Cortex of kidney (tissue), 1 donor: ENCODE results near the gene IL20.

Source experiments
- DNase-seq: peaks from one replicate; lab custom pipeline; 2025; lab: John Stamatoyannopoulos, UW

IL20 gene

DNA sequence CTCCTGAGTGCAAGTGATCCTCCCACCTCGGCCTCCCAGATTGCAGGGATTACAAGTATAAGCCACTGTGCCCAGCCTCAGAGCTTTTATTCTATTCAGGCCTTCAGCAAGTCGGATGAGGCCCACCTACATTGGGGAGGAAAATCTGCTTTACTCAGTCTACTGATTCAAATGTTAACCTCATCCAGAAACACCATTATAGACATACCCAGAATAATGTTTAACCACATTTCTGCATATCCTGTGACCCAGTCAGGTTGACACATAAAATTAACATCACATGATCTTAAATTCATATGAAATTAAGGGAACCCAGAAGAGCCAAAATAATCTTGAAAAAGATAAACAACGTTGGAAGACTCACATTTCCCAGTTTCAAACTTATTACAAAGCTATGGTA is 14.9 kb downstream of the IL20 start:
- no peak for DNase-seq

DNA sequence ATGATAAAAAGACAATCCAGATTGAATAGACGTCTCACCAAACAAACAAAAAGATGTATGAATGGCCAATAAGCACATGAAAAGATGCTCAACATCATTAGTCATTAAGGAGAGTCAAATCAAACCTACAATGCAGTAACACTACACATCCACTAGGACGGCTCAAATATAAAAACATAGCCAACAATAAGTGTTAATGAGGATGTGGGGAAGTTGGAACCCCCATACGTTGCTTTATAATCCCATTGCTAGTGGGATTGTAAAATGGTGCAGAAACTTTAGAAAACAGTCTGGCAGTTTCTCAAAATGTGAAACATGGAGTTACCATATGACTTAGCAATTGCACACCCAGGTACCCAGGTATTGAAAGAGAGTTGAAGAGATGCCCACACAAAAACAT is 17.1 kb downstream of the IL20 start:
- DNase-seq = no peak

DNA sequence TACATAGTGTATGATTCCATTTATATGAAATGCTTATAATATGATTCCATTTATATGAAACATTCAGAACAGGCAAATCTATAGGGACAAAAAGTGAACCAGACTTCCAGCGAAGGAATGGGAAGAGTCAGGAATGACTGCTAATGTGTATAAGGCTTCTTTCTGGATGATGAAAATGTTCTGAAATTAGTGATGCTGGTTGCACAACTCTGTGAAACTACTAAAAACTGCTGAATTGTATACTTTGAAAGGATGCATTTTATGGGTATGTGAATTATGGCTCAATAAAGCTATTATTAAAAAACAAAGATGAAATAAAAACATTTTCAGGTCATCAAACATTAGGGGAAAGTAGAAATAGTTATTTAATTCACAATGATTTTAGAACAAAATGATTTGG is 17.7 kb downstream of the IL20 start:
- no peak for DNase-seq

DNA sequence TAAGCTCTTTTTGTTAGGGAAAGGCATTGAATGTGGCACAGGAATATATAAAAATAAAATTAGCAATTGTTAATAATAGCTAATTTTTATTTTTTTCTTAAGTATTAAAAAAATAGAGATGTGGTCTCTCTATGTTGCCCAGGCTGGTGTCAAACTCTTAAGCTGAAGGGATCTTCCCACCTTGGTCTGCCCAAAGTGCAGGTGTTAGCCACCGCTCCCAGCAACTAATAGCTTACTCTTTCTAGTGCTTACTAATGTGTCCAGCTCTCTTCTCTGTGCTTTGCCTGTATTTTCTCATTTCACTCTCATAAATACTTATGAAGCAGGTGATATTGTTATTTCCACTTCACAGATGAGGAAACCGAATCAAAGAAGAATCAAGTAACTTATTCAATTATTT is 18.5 kb downstream of the IL20 start:
- no peak for DNase-seq

DNA sequence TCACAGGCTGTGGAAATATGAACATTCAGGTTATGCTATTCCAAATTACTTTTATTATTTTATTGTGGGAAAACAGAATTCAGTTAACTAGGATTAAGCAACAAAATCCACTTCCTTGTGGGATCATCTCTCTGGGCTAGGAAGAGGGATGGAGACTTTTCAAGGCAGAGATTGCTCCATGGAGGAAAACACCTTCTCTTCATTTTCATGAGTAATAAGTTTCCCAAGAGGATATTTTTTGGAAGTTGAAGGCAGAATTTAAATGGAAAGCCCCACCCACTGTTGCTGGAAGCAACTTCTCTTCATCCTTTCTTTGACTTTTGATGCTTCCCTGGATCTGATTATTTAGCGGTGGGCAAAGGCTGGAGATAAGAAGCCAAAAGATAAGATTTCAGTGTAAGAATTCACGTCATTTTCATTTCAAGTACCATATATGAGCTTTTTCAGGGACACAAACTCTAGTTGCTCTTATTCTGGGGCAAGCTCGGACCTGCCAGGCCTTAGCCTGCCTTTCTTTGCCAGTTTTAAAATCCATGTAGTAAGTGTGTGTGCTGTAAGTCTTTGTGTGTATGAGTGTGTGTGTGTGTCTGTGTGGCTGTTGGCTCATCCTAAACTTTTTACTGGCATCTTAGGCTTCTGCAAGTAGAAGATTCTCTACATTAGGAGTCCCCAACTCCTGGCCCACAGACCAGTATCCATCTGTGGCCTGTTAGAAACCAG is 20.1 kb downstream of the IL20 start:
- no peak for DNase-seq

DNA sequence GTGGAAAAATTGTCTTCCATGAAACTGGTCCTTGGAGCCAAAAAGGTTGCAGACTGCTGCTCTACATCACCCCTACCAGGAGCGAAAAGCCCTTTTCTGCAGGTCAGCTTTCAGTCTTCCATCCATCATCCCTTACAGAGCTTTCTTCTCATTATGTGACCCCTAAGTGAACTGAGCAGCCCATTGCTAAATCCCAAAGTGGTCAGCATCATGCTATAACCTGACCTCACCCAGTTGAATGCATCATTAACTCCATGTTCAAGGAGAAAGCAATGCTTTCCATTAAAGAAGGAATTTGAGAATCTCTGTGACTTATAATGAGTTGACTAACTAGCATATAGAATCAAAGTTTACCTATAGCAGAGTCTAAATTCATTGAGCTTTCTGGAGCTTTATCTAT is 21.4 kb downstream of the IL20 start:
- DNase-seq = no peak

DNA sequence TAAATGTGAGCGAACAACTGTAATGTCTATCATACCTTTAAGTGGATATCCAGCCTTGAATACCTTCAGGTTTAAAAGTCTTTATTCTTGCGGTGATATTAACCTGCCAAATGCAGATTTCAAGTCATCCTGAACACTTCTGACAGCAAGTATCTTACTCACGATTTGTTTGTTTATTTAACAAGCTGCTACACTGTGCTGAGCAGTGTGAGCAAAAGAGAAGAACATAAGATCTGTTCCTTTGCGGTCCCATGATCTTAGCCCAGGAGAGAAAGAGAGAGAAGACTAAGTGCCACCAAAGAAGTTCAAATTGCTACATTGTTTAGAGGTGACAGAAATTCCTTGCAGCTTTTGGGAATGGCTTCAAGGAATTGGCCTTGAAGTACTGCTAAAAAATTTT is 22.3 kb downstream of the IL20 start:
- DNase-seq = no peak

DNA sequence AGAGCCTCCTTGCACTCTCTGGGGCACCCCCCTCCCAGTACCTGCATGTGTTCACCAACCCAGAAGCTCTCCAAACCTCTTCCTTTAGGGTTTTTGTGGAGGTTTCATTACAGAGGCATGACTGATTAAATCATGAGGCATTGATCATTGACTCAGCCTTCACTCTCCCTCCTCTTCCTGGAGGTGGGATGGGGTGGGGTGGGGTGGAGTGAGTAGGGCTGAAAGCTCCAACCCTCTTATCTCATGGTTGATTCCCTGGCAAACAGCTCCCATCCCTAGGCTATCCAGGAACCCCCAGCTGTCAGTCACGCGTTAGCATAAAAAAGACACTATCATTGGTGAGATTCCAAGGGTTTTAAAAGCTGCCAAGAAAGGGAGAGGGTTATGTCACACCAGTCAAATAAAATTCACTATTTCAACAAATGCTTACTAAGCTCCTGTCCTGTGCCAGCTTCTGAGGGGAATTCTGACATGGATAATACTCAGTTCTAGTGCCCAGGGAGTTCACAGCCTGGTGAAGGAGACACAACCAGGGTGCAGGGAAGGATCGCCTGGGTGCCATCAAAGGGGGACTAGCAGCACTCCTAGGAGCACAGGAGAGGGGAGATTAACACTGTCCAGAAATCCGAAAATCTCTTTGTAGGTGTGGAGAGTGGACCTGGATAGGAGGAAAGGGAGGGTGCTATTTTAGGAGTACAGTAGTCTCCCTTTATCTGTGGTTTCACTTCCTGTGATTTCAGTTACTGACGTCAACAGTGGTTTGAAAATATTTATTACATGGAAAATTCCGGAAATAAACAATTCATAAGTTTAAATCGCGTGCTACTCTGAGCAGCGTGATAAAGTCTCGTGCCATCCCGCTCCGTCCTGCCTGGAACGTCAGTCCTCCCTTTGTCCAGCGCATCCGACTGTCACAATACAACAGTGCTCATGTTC is 25.0 kb downstream of the IL20 start:
- no peak for DNase-seq

DNA sequence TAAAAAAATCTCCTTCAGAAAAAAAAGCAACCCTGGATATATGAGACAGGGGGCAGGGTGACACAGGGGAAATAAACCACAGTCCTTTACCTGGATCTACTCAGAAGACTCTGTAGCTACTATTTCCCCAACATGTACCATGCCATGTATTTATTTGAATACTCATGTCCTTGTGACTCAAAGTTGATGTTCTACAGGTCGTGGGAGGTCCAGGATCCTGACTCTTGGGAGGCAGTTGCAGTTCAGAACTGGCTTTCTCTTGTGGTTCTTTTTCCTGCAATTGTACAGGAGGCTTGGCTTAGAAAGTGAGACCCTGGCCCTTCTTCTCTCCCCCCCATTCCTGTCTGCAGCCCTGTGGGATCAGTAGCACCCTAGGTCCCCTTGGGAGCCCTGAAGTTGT is 26.0 kb downstream of the IL20 start:
- DNase-seq = no peak

DNA sequence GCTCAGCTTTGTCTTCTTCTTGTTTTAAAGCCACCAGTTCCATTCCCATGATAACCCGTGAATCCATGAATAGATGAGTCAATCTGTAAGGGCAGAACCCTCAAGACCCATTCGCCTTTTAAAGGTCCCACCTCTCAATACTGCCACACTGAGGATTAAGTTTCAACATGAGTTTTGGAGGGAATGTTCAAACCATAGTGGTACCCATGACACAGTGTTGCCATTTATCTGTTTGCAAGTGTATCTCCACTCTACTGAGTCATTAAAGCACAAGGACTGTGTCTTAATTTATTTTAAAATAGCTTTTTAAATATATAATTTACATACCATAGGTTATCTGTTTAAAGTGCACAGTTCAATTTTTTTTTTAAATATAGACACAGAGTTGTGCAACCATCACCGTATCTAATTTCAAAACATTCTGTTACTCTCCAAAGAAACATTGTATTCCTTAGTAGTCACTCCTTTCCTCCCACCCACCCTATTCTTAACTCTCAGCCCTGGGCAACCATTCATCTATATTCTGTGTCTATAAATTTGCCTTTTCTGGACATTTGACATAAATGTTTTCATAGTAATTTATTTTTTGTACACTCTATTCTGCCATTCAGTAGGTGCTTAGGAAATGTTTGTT is 27.0 kb downstream of the IL20 start:
- no peak for DNase-seq

DNA sequence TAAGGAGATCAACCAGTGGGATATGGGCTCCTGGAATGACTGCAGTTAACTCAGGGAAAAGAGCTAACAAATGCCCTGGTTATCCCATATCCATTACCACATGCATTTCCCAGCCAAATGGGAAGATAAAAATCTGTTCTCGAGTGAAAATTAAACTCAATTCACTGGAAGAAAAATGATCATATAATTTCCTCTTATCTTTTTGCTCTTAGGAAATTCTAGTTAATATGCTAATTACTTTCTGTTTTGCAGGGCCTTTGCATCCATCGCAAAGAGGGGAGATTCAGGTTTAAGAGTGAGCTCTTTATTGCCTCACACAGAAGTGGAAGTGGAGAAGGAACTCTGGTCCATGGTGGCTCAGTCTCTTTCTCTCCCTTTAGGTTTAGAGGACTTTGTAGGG is 28.0 kb downstream of the IL20 start:
- DNase-seq = no peak

DNA sequence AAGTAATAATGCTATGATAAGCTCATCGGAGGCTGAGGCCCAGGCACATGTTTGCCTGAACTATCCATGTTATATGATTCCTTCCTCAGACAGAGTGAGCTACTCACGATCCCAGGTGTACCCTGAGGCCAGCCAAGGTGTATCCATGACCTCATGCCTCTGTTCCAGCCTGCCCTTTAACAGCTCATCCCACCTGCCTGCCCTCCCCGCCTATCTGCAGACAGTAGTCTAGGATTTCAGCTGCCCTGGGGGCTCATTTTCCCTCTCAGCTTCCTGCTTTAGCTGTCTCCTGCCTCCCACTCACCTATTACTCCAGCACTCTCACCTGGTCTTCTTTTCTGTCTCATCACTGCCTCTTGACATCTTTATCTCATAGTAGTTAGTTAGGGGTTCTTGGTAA is 29.9 kb downstream of the IL20 start:
- DNase-seq = no peak

DNA sequence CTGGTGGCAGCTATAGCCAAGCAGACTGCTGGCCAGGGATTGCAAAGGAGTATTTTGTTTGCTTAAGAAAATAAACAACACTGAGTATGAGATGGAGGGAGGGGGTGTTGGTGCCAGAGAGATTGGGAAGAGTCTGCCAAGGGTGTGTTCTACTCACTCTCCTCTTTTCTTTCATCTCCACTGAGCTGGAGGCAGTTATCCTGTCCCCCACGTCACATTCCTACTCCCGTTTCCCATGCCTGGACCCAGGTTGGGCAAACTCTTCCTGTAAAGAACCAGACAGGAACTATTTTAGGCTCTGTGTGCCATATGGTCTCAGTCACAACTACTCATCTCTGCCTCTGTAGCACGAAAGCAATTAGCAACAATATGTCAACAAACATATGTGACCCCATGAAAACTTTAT is 30.4 kb downstream of the IL20 start:
- DNase-seq = no peak

DNA sequence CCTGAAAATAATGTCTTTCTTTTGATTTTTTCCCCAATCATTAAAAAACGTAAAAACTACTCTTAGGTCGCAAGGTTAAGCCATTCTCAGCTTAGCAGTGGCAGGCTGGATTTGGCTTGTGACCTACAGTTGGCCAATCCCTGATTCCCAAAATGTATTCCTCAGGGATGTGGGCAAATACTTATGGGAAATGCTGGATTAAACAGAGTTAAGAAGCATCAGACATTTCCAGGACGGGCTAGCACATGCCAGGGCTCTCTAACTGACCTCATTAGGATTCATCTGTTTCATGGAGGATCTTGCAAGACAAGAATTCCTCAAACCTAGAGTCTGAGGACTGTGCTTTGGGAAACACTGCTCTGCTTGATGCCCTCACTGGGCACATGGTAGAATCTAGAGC is 30.8 kb downstream of the IL20 start:
- no peak for DNase-seq

DNA sequence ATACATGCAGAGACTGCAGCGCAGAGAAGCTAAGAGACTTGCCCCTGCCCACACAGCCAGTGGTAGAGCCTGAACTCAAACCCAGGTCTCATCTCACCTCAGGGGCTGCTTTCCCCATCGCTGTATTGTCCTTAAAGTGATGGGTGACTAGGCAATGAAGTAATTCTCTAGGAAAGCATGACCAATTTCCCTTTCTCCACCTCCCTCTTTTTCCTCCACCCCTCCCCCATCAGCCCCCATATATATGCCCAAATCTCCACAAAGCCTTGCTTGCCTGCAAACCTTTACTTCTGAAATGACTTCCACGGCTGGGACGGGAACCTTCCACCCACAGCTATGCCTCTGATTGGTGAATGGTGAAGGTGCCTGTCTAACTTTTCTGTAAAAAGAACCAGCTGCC is 31.8 kb downstream of the IL20 start, which contains the start of gene IL24:
IL24 (plus strand) TSS at position 269 of the 400 bp plus-strand sequence. CDS start 390 bp downstream, outside the sequence.
- DNase-seq = no peak

DNA sequence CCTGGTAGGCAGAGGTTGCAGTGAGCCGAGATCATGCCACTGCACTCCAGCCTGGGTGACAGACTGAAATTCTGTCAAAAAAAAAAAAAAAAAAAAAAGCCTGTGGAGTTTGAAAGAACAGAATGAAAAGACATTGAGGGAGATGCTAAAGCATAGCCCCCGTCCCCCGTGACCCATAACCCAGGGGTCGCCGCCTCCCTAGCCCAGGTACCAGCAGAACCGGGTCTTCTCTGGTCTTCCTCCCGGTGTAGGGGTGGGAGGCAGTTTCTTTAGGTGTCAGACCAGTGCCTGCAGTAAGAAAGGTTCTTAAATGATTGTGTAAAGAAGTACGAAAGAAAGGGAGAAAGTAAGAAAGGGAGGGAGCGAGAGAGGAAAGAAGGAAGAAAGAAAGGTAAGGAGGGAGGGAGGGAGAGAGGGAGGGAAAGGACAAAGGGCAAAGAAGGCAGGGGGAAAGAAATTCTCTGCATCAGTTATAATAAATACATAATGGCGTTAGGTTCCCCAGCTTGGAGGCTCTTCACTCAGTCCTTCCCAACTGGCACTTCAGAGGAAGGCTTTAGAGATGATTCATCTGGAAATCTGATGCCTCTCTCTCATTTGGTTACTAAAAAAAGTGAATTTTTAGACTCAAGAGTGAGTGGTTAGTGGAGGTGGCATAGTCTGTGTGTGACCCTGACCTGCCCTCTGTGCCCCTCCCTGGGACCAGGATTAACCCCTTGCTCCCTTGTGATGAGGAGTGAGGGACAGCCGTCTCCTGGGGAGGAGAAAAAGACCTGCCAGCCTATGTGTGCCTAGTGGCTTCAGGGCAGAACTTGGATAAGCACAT is 32.9 kb downstream of the IL20 start:
- DNase-seq = no peak

DNA sequence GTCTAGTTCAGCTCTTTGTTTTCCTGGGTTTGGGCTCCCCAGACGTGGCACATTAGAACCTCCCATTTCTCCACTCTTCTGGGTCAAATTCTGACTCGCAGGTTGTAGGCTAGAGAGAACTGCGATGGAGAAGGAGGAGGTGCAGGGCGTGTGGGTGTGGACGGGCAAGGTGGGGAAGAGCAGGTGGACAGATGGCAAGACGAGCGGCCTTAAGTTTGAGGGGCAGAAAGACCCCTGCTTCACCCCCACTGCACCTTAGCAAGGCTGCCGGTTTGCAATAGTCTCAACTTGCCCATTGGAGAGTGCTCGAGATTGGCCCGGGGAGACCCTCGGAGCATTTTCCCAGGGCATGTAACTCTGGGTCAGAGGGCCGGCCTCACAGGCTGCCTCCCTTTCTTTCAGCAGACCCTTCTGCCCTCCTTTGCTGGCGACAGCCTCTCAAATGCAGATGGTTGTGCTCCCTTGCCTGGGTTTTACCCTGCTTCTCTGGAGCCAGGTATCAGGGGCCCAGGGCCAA is 33.5 kb downstream of the IL20 start:
- no peak for DNase-seq

DNA sequence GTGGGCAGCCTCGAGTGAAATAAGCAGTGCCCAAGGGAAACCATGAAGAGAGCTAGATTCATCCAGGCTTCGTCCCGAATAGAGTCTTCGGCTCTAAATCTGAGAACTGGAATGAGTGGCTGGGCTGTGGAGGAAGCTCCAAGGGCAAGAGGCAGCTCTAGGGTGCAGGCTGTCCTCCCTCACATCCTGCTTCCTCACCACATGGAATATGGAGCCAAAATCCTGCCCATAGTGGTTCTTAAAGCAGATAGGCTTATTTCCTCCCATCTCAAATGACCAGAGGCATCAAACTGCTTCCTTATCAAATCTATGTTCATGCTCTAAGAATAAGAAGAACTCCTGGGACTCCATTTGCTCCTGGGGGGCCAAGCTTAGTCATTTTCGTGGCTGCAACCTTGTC is 34.3 kb downstream of the IL20 start:
- no peak for DNase-seq

DNA sequence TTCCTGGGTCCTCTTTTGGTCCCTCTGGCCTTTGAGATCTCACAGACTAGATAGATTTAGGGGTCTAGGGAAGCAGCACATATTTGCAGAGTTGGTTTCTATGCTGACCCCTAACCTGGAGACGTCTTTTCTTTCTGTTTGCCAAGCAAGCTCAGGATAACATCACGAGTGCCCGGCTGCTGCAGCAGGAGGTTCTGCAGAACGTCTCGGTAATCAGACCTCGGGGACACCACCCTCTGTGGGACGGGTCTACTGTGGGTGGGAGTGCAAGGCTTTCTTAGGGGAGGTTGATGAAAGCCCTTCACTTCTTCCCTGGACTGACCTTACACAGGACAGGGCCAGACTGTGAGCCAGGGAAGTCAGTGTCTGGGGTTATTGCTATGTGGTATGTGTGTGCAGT is 34.7 kb downstream of the IL20 start:
- DNase-seq = no peak

DNA sequence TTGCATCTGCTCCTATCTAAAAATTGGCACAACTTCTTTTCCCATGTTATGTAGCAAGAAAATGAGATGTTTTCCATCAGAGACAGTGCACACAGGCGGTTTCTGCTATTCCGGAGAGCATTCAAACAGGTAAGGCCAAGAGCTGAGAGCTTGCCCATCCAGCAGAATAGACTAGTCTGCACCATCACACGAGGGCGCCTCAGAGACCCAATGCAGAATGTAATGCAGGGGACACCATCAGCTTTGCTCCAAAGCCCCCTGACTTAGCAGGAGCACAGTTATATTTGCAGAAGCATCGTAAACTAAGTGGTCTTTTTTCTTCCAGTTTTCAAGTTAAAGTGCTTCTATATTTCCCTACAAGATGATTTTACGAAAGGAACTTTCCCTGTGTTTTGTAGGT is 36.5 kb downstream of the IL20 start:
- DNase-seq = no peak

DNA sequence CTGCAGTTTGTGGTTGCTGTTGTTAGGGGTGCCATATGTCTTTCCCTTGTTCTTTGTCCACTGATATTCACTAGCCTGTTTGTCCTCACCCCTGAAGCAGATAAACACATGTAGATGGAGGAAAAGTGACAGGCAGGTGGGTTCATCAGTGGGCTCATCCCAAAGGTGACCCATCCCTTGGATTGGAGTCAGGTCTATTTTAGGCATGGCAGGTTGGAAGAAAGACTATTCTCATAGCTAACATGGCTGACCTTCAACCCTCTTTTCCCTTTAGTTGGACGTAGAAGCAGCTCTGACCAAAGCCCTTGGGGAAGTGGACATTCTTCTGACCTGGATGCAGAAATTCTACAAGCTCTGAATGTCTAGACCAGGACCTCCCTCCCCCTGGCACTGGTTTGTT is 37.3 kb downstream of the IL20 start:
- DNase-seq = no peak

DNA sequence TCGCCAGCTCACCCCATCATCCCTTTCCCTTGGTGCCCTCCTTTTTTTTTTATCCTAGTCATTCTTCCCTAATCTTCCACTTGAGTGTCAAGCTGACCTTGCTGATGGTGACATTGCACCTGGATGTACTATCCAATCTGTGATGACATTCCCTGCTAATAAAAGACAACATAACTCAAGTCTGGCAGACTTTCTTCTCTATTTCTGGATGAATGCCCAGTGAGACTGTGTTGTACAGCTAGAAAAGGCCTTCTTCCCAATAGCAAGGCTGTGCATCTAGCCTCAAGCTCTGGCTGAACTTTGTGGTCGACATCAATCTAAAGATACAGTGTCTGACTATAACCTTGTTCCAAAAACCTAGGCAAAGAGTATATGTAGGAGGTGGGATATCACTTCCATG is 38.3 kb downstream of the IL20 start:
- DNase-seq = no peak
